HG03378 (cell line): ENCODE results near the gene SLC39A11.
"Not testable (repeated sequence)": the region's sequence is repeated elsewhere in the genome, so short reads cannot be mapped to it uniquely, and the experiment has no call there.

Experiments
- ATAC-seq: cut with Tn5 transposase; IDR thresholded peaks from one replicate; pipeline ENCODE4 v1.9.1; 2021; ENCODE audit warnings: mild to moderate bottlenecking, moderate library complexity; ENCODE audit not compliant: unreplicated experiment

The SLC39A11 gene

GRCh38 chr17:73111386-73111785, 18.9 kb upstream of the SLC39A11 start:
- ATAC-seq: no peak

- no peak for ATAC-seq
Measured at GRCh38 chr17:73107191-73107590, 14.7 kb upstream of the SLC39A11 start.

- no peak for ATAC-seq
Measured at GRCh38 chr17:73105431-73105830, 12.9 kb upstream of the SLC39A11 start.

GRCh38 chr17:73104450-73104849, 12.0 kb upstream of the SLC39A11 start:
- ATAC-seq: no peak

- ATAC-seq: no peak
Measured at GRCh38 chr17:73103641-73104335, 11.3 kb upstream of the SLC39A11 start.

GRCh38 chr17:73101031-73101430, 8.5 kb upstream of the SLC39A11 start:
- no peak for ATAC-seq

GRCh38 chr17:73100363-73100762, 7.9 kb upstream of the SLC39A11 start:
- no peak for ATAC-seq

GRCh38 chr17:73099511-73099910, 7.0 kb upstream of the SLC39A11 start:
- no peak for ATAC-seq

- ATAC-seq: no peak
Measured at GRCh38 chr17:73098919-73099318, 6.4 kb upstream of the SLC39A11 start.

GRCh38 chr17:73097973-73098765, 5.7 kb upstream of the SLC39A11 start:
- ATAC-seq: not testable (repeated sequence)

GRCh38 chr17:73096866-73097265, 4.4 kb upstream of the SLC39A11 start:
- no peak for ATAC-seq

GRCh38 chr17:73096211-73096610, 3.7 kb upstream of the SLC39A11 start:
- ATAC-seq: no peak

- ATAC-seq: no peak
Measured at GRCh38 chr17:73093286-73093685, 798 bp upstream of the SLC39A11 start.

GRCh38 chr17:73091770-73092522, 542 bp downstream of the SLC39A11 start:
- ATAC-seq: no peak

- no peak for ATAC-seq
Measured at GRCh38 chr17:73091410-73091769, 1.1 kb downstream of the SLC39A11 start.

- no peak for ATAC-seq
Measured at GRCh38 chr17:73090396-73091202, 1.9 kb downstream of the SLC39A11 start.

- ATAC-seq: no peak
Measured at GRCh38 chr17:73089322-73090317, 2.9 kb downstream of the SLC39A11 start.

GRCh38 chr17:73088561-73088960, 3.9 kb downstream of the SLC39A11 start:
- ATAC-seq: no peak

- no peak for ATAC-seq
Measured at GRCh38 chr17:73083432-73083831, 9.1 kb downstream of the SLC39A11 start.

- no peak for ATAC-seq
Measured at GRCh38 chr17:73074566-73074965, 17.9 kb downstream of the SLC39A11 start.
